Measurements from ENCODE around the gene FOXC2.

GRCh38 chr16:86566601-86566965 is at the start of gene FOXC2:
- TF ChIP-seq EZH2 (IDR thresholded peaks at IDR 0.05; ENCODE audit: borderline replicate concordance, low read depth, low read length, severe bottlenecking) (no peak), CTCF (IDR thresholded peaks at IDR 0.05; ENCODE audit: borderline replicate concordance, extremely low read depth, low read length, poor library complexity, severe bottlenecking) (no peak)
